ENCODE data around the gene P3H2.
"Not testable (repeated sequence)": the region's sequence is repeated elsewhere in the genome, so short reads cannot be mapped to it uniquely, and the experiment has no call there.

Gene P3H2

DNA sequence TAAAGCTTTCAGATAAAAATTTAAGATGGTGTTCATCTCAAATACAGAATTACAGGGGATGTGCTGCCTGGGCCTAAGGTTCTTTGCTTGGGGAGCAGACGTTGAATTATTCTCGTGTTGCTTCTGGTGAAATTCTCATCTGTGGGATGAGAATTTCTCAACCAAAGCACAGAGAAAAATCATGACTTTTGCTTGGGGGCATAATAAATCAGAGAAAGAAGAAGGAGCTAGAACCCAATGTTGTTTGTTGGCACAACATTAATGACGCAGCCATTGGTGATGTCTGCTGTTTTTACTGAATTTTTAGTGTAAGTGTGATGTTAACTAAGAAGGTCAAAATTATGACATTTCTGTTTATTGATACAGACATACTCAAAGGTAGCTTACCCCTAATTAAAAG is 35.7 kb downstream of the P3H2 start:
- peaks cover 36% of the 10 kb centered on the region for H3K27me3 Mint-ChIP-seq
- H3K4me3 Mint-ChIP-seq, result no peak overlapping the region
- no peaks in the 10 kb centered on the region for H3K9me3 Mint-ChIP-seq
- no peak overlapping the region for H3K27ac Mint-ChIP-seq
- H3K36me3 Mint-ChIP-seq (ENCODE audit: low read depth), result no peaks in the 10 kb centered on the region
- no peaks in the 10 kb centered on the region for H3K4me1 Mint-ChIP-seq (ENCODE audit: low read depth)
- DNase-seq, result no peak

- no peak overlapping the region for H3K27ac Mint-ChIP-seq
Measured at GRCh38 chr3:190083635-190084034, 37.1 kb downstream of the P3H2 start.

GRCh38 chr3:190081389-190081788 is 39.3 kb downstream of the P3H2 start:
- no peak overlapping the region for H3K4me3 Mint-ChIP-seq
- no peaks in the 10 kb centered on the region for H3K36me3 Mint-ChIP-seq (ENCODE audit: low read depth)
- DNase-seq, result no peak
- H3K4me1 Mint-ChIP-seq (ENCODE audit: low read depth), result no peaks in the 10 kb centered on the region
- peaks cover 18% of the 10 kb centered on the region for H3K27me3 Mint-ChIP-seq
- no peak overlapping the region for H3K27ac Mint-ChIP-seq
- no peaks in the 10 kb centered on the region for H3K9me3 Mint-ChIP-seq

More at GRCh38 chr3:190083635-190084034, 37.1 kb downstream of the P3H2 start:
- Mint-ChIP-seq H3K27me3 (peaks cover 30% of the 10 kb centered on the region), H3K36me3 (ENCODE audit: low read depth) (no peaks in the 10 kb centered on the region), H3K4me1 (ENCODE audit: low read depth) (no peaks in the 10 kb centered on the region), H3K9me3 (no peaks in the 10 kb centered on the region), H3K4me3 (no peak overlapping the region)
- no peak for DNase-seq

DNA sequence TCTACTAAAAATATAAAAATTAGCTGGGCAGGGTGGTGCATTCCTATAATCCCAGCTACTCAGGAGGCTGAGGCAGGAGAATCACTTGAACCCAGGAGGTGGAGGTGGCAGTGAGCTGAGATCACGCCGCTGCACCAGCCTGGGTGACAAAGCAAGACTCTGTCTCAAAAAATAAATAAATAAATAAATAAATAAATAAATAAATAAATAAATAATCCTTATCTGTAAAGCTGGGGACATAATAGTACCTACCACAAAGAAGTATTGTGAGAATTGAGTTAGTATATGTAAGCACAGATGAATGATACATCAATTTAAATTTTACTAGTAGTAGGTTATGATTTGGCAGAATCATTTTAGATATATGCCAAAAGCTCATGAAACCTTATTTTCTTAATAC is 41.5 kb downstream of the P3H2 start:
- not testable (repeated sequence) for H3K4me1 Mint-ChIP-seq (ENCODE audit: low read depth); H3K9me3 Mint-ChIP-seq; H3K4me3 Mint-ChIP-seq; DNase-seq; H3K36me3 Mint-ChIP-seq (ENCODE audit: low read depth); H3K27ac Mint-ChIP-seq
- H3K27me3 Mint-ChIP-seq, result peaks cover 21% of the 10 kb centered on the region

DNA sequence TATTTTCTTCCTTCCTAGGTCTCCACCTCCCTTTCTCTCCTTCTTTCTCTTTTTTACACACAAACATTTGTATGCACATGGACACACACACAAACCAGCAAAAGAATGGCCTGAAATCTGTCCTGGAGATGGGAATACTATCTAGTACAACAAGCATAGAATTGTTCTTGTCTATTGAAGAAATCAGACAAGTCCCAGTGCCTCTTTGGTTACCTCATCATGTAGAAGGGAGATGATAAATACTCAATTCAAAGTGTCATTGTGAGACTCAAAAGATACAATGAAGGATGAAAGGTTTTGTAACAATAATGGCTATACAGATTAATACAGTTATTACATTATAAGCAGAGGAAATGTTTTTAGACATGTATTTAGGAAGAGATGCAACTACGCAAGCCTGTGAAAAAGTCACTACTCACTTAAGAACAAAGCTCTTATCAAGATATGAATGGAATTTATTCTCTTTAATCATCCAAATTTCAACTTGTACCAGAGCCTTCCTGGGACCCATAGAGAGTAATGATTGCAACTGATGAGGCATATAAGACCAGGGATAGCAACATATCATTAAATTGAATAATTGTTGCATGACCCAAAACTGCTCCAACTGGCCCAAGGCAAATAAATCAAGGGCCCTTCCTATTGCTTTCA is 43.2 kb downstream of the P3H2 start:
- H3K27ac Mint-ChIP-seq, result no peak overlapping the region
- DNase-seq, result no peak
- no peaks in the 10 kb centered on the region for H3K4me1 Mint-ChIP-seq (ENCODE audit: low read depth)
- H3K4me3 Mint-ChIP-seq, result no peak overlapping the region
- H3K27me3 Mint-ChIP-seq, result peaks cover 31% of the 10 kb centered on the region
- H3K36me3 Mint-ChIP-seq (ENCODE audit: low read depth), result no peaks in the 10 kb centered on the region
- H3K9me3 Mint-ChIP-seq, result no peaks in the 10 kb centered on the region

DNA sequence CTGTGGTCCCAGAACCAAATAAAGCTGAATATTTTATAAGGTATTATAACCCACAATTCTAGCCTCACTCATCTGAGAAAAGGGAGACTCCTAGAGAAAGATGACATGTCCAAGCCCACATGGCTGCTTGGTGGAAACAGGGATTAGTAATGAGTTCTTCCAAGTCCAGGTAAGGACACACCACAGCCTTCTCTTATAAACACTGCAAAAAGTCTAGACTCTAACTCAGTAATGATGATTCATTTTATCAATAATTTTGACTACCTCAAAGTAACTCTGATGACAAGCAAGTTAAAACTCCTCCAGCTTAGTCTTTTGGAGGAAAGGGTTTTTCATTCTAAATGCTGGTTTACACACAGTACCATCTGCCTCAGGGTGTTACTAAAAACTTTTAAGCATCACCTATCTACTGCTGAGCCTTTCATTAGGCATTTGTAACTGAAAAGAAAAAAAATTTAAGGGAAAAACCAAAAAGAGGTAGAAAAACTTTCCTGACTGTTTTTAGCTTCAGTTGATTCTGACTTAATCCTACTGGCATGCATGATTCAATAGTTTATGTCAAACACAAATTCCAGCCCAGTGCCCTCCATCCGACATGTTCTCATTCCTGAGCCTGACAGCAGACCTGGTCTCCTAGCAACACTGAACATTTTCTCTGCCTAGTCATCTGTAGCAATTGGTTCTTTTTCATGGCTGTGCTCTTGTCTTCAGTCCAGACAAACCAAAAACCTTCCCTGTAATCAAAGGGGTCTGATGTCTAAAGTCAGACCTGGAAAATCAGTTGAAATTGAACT is 43.9 kb downstream of the P3H2 start:
- H3K9me3 Mint-ChIP-seq, result no peaks in the 10 kb centered on the region
- H3K27me3 Mint-ChIP-seq, result peaks cover 26% of the 10 kb centered on the region
- no peak for DNase-seq
- H3K4me1 Mint-ChIP-seq (ENCODE audit: low read depth), result no peaks in the 10 kb centered on the region
- H3K4me3 Mint-ChIP-seq, result no peak overlapping the region
- no peaks in the 10 kb centered on the region for H3K36me3 Mint-ChIP-seq (ENCODE audit: low read depth)
- no peak overlapping the region for H3K27ac Mint-ChIP-seq

DNA sequence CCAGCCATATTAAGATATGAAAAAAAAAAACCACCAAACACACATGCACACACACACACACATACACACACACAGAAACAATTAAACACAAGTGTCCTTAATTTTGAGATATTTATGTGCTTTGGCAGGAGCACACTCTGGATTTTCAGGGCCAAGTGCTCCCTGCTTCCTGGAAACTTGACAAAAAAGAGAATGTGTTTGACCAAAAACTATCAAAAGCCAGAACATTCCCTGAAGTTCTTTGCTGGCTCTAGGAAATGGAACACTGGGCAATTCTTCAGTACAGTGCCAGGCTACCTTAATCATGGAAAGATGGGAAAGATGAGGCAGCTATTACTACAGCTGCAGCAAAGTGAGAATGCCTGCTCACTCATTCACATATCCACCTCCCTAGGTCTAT is 44.6 kb downstream of the P3H2 start:
- Mint-ChIP-seq H3K9me3 (no peaks in the 10 kb centered on the region), H3K4me3 (no peak overlapping the region), H3K36me3 (ENCODE audit: low read depth) (no peaks in the 10 kb centered on the region), H3K27me3 (peaks cover 26% of the 10 kb centered on the region), H3K4me1 (ENCODE audit: low read depth) (no peaks in the 10 kb centered on the region), H3K27ac (no peak overlapping the region)
- no peak for DNase-seq

- Mint-ChIP-seq H3K27me3 (peaks cover 26% of the 10 kb centered on the region), H3K9me3 (no peaks in the 10 kb centered on the region), H3K36me3 (ENCODE audit: low read depth) (no peaks in the 10 kb centered on the region), H3K4me1 (ENCODE audit: low read depth) (no peaks in the 10 kb centered on the region), H3K4me3 (no peak overlapping the region), H3K27ac (no peak overlapping the region)
- no peak for DNase-seq
Measured at GRCh38 chr3:190074817-190075216, 45.9 kb downstream of the P3H2 start.

GRCh38 chr3:190073264-190074008 is 47.3 kb downstream of the P3H2 start:
- no peak for DNase-seq
- Mint-ChIP-seq H3K36me3 (ENCODE audit: low read depth) (no peaks in the 10 kb centered on the region), H3K9me3 (no peaks in the 10 kb centered on the region), H3K27me3 (peaks cover 26% of the 10 kb centered on the region), H3K4me1 (ENCODE audit: low read depth) (no peaks in the 10 kb centered on the region), H3K4me3 (no peak overlapping the region), H3K27ac (no peak overlapping the region)

DNA sequence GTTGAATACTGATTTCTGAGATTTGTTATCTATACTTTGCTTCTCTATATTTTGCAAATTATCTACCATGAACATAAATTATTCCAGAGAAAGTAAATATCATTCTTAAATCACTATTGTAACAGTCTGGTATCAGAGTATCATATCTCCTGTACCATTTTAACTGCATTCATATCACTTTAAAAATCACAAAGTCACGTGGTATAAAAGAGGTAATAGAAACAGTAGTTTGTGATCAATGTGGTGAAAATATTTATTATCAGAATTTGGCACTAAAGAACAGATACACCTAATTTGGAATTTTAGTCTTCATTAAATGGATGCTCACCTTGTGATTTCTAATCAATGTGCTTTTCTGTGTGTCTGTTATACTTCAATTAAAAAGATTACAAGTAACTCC is 47.8 kb downstream of the P3H2 start:
- H3K27ac Mint-ChIP-seq, result no peak overlapping the region
- peaks cover 26% of the 10 kb centered on the region for H3K27me3 Mint-ChIP-seq
- no peak for DNase-seq
- no peaks in the 10 kb centered on the region for H3K36me3 Mint-ChIP-seq (ENCODE audit: low read depth)
- no peaks in the 10 kb centered on the region for H3K4me1 Mint-ChIP-seq (ENCODE audit: low read depth)
- no peaks in the 10 kb centered on the region for H3K9me3 Mint-ChIP-seq
- no peak overlapping the region for H3K4me3 Mint-ChIP-seq

- H3K27ac Mint-ChIP-seq; H3K4me3 Mint-ChIP-seq; H3K4me1 Mint-ChIP-seq (ENCODE audit: low read depth); DNase-seq; H3K36me3 Mint-ChIP-seq (ENCODE audit: low read depth); H3K9me3 Mint-ChIP-seq: not testable (repeated sequence)
- peaks cover 26% of the 10 kb centered on the region for H3K27me3 Mint-ChIP-seq
Measured at GRCh38 chr3:190071921-190072320, 48.8 kb downstream of the P3H2 start.

DNA sequence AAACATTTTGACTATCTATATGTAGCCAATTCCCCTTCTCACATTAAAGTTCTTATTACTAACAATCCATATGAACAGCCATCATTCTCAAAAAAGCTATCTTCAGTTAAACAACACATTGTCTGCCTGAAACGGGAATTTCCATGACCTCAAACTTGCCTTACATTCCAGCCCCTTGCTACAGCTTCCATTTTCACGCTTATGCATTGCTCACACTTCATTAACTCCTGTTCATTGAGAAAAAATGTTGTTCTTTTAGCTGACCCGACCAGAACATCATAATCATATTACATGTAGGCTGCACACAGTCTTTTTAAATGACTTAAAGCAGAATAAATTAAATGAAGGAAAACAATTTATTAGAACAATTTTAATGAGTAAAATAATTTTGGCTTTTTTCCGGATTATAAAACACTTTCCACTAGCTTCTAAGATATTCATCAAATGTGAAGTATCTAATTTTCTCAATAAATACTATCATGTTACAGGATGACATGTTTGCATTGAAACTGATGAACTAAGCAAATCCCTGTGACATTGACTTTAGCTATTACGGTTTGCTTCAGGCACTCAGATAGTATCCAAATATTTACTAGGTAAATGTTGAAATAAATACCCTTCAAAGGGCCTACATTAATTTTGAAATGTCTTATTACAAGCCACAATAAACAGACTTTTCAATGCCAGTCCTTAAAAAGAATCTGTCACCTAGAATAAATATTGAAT is 49.9 kb downstream of the P3H2 start:
- Mint-ChIP-seq H3K27me3 (peaks cover 20% of the 10 kb centered on the region), H3K9me3 (no peaks in the 10 kb centered on the region), H3K4me1 (ENCODE audit: low read depth) (no peaks in the 10 kb centered on the region), H3K27ac (no peak overlapping the region), H3K4me3 (no peak overlapping the region), H3K36me3 (ENCODE audit: low read depth) (no peaks in the 10 kb centered on the region)
- no peak for DNase-seq

- H3K27ac Mint-ChIP-seq, result no peak overlapping the region
- no peaks in the 10 kb centered on the region for H3K9me3 Mint-ChIP-seq
- no peak for DNase-seq
- H3K27me3 Mint-ChIP-seq, result peaks cover 7% of the 10 kb centered on the region
- no peak overlapping the region for H3K4me3 Mint-ChIP-seq
- H3K4me1 Mint-ChIP-seq (ENCODE audit: low read depth), result no peaks in the 10 kb centered on the region
- no peaks in the 10 kb centered on the region for H3K36me3 Mint-ChIP-seq (ENCODE audit: low read depth)
Measured at GRCh38 chr3:190065204-190065603, 55.5 kb downstream of the P3H2 start.

GRCh38 chr3:190064659-190065058 is 56.0 kb downstream of the P3H2 start:
- Mint-ChIP-seq H3K27me3 (peaks cover 7% of the 10 kb centered on the region), H3K9me3 (no peaks in the 10 kb centered on the region), H3K36me3 (ENCODE audit: low read depth) (no peaks in the 10 kb centered on the region), H3K4me3 (no peak overlapping the region), H3K4me1 (ENCODE audit: low read depth) (no peaks in the 10 kb centered on the region), H3K27ac (no peak overlapping the region)
- DNase-seq, result no peak

Measured in activated T-cell treated with anti-CD3 and anti-CD28 coated beads, Interleukin-2, amount 50 U/mL, for 24 hours (primary cell).